Measurements from ENCODE around the gene ZNF90.

DNA sequence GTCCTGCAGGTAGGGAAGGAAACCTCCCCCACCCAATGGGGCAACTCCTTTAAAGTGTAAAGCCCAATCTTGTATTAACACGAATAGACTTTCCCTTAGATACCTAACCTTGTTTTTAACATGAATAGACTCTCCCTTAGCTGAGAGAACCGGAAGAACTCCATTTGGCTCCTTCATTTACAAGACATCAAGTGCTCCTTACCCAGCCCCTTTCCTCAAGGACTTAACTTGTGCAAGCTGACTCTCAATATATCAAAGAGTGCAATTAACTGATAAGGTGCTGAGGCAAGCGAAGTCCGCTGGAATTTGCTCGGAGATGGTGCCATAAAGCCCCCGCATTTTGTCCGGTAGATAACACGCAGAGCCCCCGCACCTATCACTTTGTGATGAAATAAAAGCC, 9.9 kb upstream of the ZNF90 start:
- TF ChIP-seq, protein P1, sequence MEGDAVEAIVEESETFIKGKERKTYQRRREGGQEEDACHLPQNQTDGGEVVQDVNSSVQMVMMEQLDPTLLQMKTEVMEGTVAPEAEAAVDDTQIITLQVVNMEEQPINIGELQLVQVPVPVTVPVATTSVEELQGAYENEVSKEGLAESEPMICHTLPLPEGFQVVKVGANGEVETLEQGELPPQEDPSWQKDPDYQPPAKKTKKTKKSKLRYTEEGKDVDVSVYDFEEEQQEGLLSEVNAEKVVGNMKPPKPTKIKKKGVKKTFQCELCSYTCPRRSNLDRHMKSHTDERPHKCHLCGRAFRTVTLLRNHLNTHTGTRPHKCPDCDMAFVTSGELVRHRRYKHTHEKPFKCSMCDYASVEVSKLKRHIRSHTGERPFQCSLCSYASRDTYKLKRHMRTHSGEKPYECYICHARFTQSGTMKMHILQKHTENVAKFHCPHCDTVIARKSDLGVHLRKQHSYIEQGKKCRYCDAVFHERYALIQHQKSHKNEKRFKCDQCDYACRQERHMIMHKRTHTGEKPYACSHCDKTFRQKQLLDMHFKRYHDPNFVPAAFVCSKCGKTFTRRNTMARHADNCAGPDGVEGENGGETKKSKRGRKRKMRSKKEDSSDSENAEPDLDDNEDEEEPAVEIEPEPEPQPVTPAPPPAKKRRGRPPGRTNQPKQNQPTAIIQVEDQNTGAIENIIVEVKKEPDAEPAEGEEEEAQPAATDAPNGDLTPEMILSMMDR (IDR thresholded peaks at IDR 0.05; ENCODE audit: insufficient read depth, low read length, poor library complexity, severe bottlenecking) = no peak
- no peak for TF ChIP-seq EZH2phosphoT487 (conservative IDR thresholded peaks at IDR 0.05; ENCODE audit: low read length)

All from SU-DHL-6 (cell line).